Upper lobe of left lung (tissue), 6 donors: Measurements from ENCODE around the gene AKNAD1. TPM values are rescaled to one million over a fixed set of nuclear protein-coding genes. Genes with fewer than 3 reads are reported as not detected.

Source experiments
- ATAC-seq, 2 donors: fragments of 200-7000 bp; cut with Tn5 transposase; one replicate each; pipeline ENCODE4 v1.9.1; 2022; ENCODE audit warnings: mild to moderate bottlenecking in 2 of 2, moderate library complexity in 2 of 2; ENCODE audit not compliant: low FRiP score in 2 of 2
- DNase-seq, 2 donors: peaks; one replicate each; pipeline ENCODE4 v3.0.0-alpha.2; 2019 to 2020
- H3K27ac ChIP-seq, 4 donors: fragments of 200-600 bp; sonication (generic); one replicate each; pipeline ENCODE4 v1.5.1; 2016 to 2019
- H3K27me3 ChIP-seq, 4 donors: fragments of 200-600 bp; sonication (generic); one replicate each; pipeline ENCODE4 v1.5.1; 2017 to 2019
- H3K36me3 ChIP-seq, 4 donors: fragments of 200-600 bp; sonication (generic); one replicate each; pipeline ENCODE4 v1.5.1; 2016 to 2019
- H3K4me1 ChIP-seq, 4 donors: fragments of 200-600 bp; sonication (generic); one replicate each; pipeline ENCODE4 v1.5.1; 2018 to 2019
- H3K4me3 ChIP-seq, 4 donors: fragments of 200-600 bp; sonication (generic); one replicate each; pipeline ENCODE4 v1.5.1; 2017 to 2019; ENCODE audit warnings: mild to moderate bottlenecking in 2 of 4, moderate library complexity in 1 of 4
- H3K9me3 ChIP-seq, 4 donors: fragments of 200-600 bp; sonication (generic); one replicate each; pipeline ENCODE4 v1.5.1; 2018 to 2019
- EP300 ChIP-seq, 4 donors: sonication (generic); formaldehyde crosslinking; IDR thresholded peaks; one replicate each; pipeline ENCODE4 v1.5.1; 2017; ENCODE audit warnings: antibody characterized with exemption in 4 of 4, control low read depth in 2 of 4
- POLR2A ChIP-seq, 4 donors: fragments of 450-650 bp; IDR thresholded peaks; one replicate each; pipeline ENCODE4 v1.5.1; 2016 to 2017; ENCODE audit warnings: antibody characterized with exemption in 4 of 4, mild to moderate bottlenecking in 2 of 4
- POLR2AphosphoS5 ChIP-seq, 2 donors: sonication (generic); formaldehyde crosslinking; IDR thresholded peaks; one replicate each; pipeline ENCODE4 v1.5.1; 2017; ENCODE audit warnings: antibody characterized with exemption in 2 of 2
- WGBS, 2 donors: methylation state at CpG; one replicate each; pipeline ENCODE4 v1.1.5; 2017 to 2018; 5-methylcytosine and 5-hydroxymethylcytosine counted together
- total RNA-seq, 6 donors: library from RNA; depleted of rRNA in 4 of 6; stranded (reverse); fragments of >200 nt in 4 of 6; gene quantifications; one replicate each; pipeline versions ENCODE4 v1.1.0 to v1.2.1, GENCODE V29; 2016 to 2021
- TF ChIP-seq, protein P1 (sequence below), 6 experiments: fragments of 450-650 bp in 4 of 6; fragments of 200-600 bp in 2 of 6; sonication (generic) in 2 of 6; IDR thresholded peaks; one replicate each; pipeline ENCODE4 v1.5.1; 2016 to 2019; ENCODE audit warnings: antibody characterized with exemption in 6 of 6
- donor health status: DM: no; HTN: no; CAD: no; lungs with moderate emphysema.
- donor health status: DM: no; HTN: yes; CAD: no; lungs with severe emphysema.

Gene AKNAD1
- total RNA-seq, 6 donors from 2014 or later = 0.46 to 0.84 TPM; not detected in 4

DNA sequence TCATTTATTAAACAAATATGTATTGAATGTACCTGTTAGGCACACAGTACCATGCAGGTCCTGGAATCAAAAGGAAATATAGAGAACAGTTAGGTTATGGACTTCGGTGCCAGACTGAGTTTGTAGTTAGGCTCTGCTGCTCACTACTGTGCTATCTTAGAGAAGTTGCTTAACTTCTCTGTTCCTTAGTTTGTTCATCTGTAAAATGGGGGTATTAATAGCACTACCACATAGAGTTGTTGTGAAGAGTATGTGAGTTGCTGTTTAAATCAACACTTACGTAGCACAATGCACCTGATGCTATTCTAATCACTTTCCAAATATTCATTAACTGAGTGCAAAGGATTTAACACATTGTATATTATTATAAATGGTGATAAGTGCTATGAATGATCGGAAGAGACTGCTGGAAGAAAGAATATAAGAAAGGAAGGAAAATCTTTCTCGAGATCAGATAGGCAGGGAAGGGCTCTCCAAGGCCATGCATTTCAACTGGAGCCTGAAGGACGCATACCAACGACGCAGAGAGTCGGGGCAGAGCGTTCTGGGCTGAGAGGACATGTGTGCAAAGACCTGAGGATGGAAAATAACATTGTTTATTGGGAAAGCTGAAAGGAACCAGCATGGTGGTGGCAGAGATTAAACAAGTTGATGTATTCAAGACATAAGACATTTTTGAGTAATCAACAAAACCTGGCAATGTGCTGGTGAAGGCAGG is 3.5 kb upstream of the AKNAD1 start:
- ATAC-seq (no peak), DNase-seq (no peak)
- WGBS, 2 donors = 84 to 87% methylated on average over 9 of the region's 9 CpGs
- no peaks in the 10 kb centered on the region for H3K27me3 ChIP-seq
- TF ChIP-seq, protein P1, sequence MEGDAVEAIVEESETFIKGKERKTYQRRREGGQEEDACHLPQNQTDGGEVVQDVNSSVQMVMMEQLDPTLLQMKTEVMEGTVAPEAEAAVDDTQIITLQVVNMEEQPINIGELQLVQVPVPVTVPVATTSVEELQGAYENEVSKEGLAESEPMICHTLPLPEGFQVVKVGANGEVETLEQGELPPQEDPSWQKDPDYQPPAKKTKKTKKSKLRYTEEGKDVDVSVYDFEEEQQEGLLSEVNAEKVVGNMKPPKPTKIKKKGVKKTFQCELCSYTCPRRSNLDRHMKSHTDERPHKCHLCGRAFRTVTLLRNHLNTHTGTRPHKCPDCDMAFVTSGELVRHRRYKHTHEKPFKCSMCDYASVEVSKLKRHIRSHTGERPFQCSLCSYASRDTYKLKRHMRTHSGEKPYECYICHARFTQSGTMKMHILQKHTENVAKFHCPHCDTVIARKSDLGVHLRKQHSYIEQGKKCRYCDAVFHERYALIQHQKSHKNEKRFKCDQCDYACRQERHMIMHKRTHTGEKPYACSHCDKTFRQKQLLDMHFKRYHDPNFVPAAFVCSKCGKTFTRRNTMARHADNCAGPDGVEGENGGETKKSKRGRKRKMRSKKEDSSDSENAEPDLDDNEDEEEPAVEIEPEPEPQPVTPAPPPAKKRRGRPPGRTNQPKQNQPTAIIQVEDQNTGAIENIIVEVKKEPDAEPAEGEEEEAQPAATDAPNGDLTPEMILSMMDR (IDR thresholded peaks at IDR 0.05) = no peak
- no peak for TF ChIP-seq POLR2AphosphoS5 (IDR thresholded peaks at IDR 0.05)
- no peak for TF ChIP-seq POLR2A (IDR thresholded peaks at IDR 0.05)
- TF ChIP-seq EP300 (IDR thresholded peaks at IDR 0.05) = no peak
- H3K27ac ChIP-seq = no peak overlapping the region
- no peaks in the 10 kb centered on the region for H3K36me3 ChIP-seq
- H3K4me1 ChIP-seq = no peaks in the 10 kb centered on the region
- no peaks in the 10 kb centered on the region for H3K9me3 ChIP-seq
- no peak overlapping the region for H3K4me3 ChIP-seq

GRCh38 chr1:108858230-108858950 is 1.5 kb upstream of the AKNAD1 start:
- ATAC-seq = no peak
- Histone ChIP-seq H3K36me3 (no peaks in the 10 kb centered on the region), H3K9me3 (no peaks in the 10 kb centered on the region), H3K4me3 (no peak overlapping the region), H3K27me3 (no peaks in the 10 kb centered on the region), H3K4me1 (no peaks in the 10 kb centered on the region), H3K27ac (peak overlapping the region in 1 of 4 donors; percentile 13)
- TF ChIP-seq, protein P1 (IDR thresholded peaks at IDR 0.05) = no peak
- TF ChIP-seq EP300 (IDR thresholded peaks at IDR 0.05) = no peak
- TF ChIP-seq POLR2AphosphoS5 (IDR thresholded peaks at IDR 0.05) = no peak
- no peak for TF ChIP-seq POLR2A (IDR thresholded peaks at IDR 0.05)
- DNase-seq = no peak
- 73 to 76% methylated on average over 6 of the region's 6 CpGs for WGBS, 2 donors

- ATAC-seq (no peak), DNase-seq (no peak)
- Histone ChIP-seq H3K36me3 (no peaks in the 10 kb centered on the region), H3K27me3 (no peaks in the 10 kb centered on the region), H3K4me3 (no peak overlapping the region), H3K27ac (peak overlapping the region in 1 of 4 donors; percentile 61), H3K4me1 (peaks cover 0 to 3% (median 0%) of the 10 kb centered on the region in 4 donors), H3K9me3 (no peaks in the 10 kb centered on the region)
- TF ChIP-seq, protein P1 (IDR thresholded peaks at IDR 0.05) = no peak
- TF ChIP-seq POLR2A (IDR thresholded peaks at IDR 0.05) (no peak), POLR2AphosphoS5 (IDR thresholded peaks at IDR 0.05) (no peak), EP300 (IDR thresholded peaks at IDR 0.05) (no peak)
- 57 to 70% methylated on average over 3 of the region's 3 CpGs for WGBS, 2 donors
Measured at GRCh38 chr1:108854221-108855019, 2.5 kb downstream of the AKNAD1 start.

- no peak for TF ChIP-seq EP300 (IDR thresholded peaks at IDR 0.05)
- TF ChIP-seq POLR2AphosphoS5 (IDR thresholded peaks at IDR 0.05) = no peak
- TF ChIP-seq, protein P1 (IDR thresholded peaks at IDR 0.05) = no peak
- TF ChIP-seq POLR2A (IDR thresholded peaks at IDR 0.05) = no peak
- WGBS, 2 donors = 27 to 35% methylated on average over 7 of the region's 7 CpGs
Measured at GRCh38 chr1:108852221-108852975, 4.5 kb downstream of the AKNAD1 start.

More at GRCh38 chr1:108852221-108852975, 4.5 kb downstream of the AKNAD1 start:
- Histone ChIP-seq H3K4me1 (peaks cover 0 to 3% (median 0%) of the 10 kb centered on the region in 4 donors), H3K4me3 (no peak overlapping the region), H3K27me3 (no peaks in the 10 kb centered on the region), H3K27ac (peak overlapping the region; percentile 16 to 74 (median 28)), H3K9me3 (no peaks in the 10 kb centered on the region), H3K36me3 (no peaks in the 10 kb centered on the region)
- no peak for DNase-seq
- ATAC-seq = peak in 1 of 2 donors; percentile 74
